Activated naive CD4-positive, alpha-beta T cell treated with anti-CD3 and anti-CD28 coated beads for 36 hours (primary cell): ENCODE data around the gene OLFM3. TPM values are rescaled to one million over a fixed set of nuclear protein-coding genes. Genes with fewer than 3 reads are reported as not detected.

Experiments used
- CTCF ChIA-PET: fragments of 350-600 bp; sonication (Branson Sonifier 250); formaldehyde crosslinking; loops from one replicate; lab custom pipeline; 2021; ENCODE audit warnings: antibody characterized with exemption; lab: Charles Lee
- DNase-seq: peaks from one replicate; pipeline ENCODE4 v3.0.0-alpha.2; 2020
- H3K27ac Mint-ChIP-seq: one replicate; pipeline ENCODE4 v1.8.0; 2021; ENCODE audit warnings: mild to moderate bottlenecking, mixed read lengths
- H3K27me3 Mint-ChIP-seq: one replicate; pipeline ENCODE4 v1.8.0; 2021; ENCODE audit warnings: low read depth, mixed read lengths
- H3K36me3 Mint-ChIP-seq: one replicate; pipeline ENCODE4 v1.8.0; 2021; ENCODE audit warnings: low read depth, mixed read lengths
- H3K4me1 Mint-ChIP-seq: one replicate; pipeline ENCODE4 v1.8.0; 2021; ENCODE audit warnings: low read depth, mixed read lengths
- H3K4me3 Mint-ChIP-seq: one replicate; pipeline ENCODE4 v1.8.0; 2021; ENCODE audit warnings: mild to moderate bottlenecking, moderate library complexity, mixed read lengths
- H3K9me3 Mint-ChIP-seq: one replicate; pipeline ENCODE4 v1.8.0; 2021; ENCODE audit warnings: mixed read lengths
- intact Hi-C: fragments of 100-400 bp; cut with micrococcal nuclease; formaldehyde crosslinking; loops from one replicate; pipeline ENCODE4 v1.15.1; 2023
- total RNA-seq, 2 experiments: library from RNA; stranded (reverse); gene quantifications; one replicate each; pipeline ENCODE4 v1.2.3, GENCODE V29; 2021

The OLFM3 gene
- total RNA-seq, 2 experiments from 2014 or later = not detected

DNA sequence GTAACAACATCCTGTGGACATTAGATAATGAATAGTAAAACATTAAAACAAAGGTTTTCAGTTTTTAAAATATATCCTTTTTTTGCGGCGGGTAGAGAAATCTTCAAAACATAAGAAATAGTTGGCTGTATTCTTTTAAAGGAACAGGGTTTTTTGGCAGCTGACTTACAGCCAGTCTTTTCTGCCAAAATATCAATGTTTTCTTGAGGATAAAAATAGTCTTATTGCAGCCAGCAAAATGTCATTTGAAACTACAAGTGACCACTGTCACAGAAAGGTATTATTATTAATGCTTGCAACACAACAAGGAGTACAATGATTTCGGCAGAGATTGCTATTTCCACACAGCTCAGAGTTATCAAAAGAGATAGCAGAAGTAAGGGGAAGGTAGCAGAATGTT is 21.4 kb downstream of the OLFM3 start:
- Mint-ChIP-seq H3K4me3 (no peak overlapping the region), H3K27me3 (no peaks in the 10 kb centered on the region), H3K9me3 (no peaks in the 10 kb centered on the region), H3K4me1 (no peaks in the 10 kb centered on the region), H3K27ac (no peak overlapping the region), H3K36me3 (no peaks in the 10 kb centered on the region)
- CTCF ChIA-PET = no interaction called here
- intact Hi-C loops = no loop called here
- no peak for DNase-seq

DNA sequence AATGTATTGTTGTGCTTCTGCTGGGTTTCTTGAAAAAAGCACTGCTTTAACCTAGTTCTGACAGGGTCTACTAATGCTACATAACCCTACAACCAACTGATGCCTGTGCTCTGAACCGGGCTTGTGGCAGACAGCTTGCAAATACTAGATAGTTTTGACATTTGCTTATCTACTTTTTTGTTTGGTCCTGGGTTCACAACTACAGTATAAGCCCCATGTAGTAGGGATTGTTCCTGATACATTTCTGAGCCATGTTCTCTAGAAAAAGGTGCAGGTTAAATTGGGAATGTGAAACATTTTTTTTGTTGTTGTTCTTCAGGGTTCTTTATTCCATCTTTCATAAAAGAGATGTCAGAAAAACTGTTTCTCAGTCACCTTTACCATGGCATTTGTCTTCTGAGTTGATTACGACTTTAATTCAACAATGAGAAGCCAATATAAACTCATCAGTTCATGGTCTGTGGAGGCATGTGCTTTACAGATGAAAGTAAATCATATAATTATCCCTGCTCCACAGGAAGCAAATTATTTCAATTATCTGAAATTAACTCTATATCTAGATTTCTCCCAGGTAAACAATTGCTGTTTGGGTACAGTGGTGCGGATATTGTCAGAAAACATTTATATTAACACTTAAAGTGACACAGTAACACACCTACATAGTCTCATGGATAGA is 22.0 kb downstream of the OLFM3 start:
- Mint-ChIP-seq H3K4me3 (no peak overlapping the region), H3K36me3 (no peaks in the 10 kb centered on the region), H3K27ac (no peak overlapping the region), H3K27me3 (no peaks in the 10 kb centered on the region), H3K4me1 (no peaks in the 10 kb centered on the region), H3K9me3 (no peaks in the 10 kb centered on the region)
- CTCF ChIA-PET = no interaction called here
- no peak for DNase-seq
- intact Hi-C loops = no loop called here

DNA sequence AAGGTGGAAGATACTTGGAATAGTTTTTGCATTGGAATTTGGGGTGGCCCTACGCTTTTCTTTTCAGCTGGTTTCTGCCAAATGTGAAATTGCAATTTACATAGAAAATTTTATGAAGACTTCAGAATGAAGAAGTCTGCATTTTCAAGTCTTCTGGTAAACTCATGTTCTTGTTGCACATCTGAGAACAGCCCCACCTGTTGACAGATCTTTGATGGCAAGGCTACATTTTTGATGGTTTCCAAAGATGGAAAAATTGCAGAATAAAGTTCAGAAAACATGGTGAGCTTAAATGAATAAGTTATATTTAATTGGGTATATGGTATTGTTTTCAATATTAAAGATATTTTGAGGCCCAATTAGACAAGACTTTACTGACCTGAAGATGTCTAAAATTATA is 25.4 kb downstream of the OLFM3 start:
- Mint-ChIP-seq H3K9me3 (peaks cover 1% of the 10 kb centered on the region), H3K4me1 (no peaks in the 10 kb centered on the region), H3K4me3 (no peak overlapping the region), H3K36me3 (no peaks in the 10 kb centered on the region), H3K27ac (no peak overlapping the region), H3K27me3 (no peaks in the 10 kb centered on the region)
- intact Hi-C loops = no loop called here
- CTCF ChIA-PET = no interaction called here
- DNase-seq = no peak

DNA sequence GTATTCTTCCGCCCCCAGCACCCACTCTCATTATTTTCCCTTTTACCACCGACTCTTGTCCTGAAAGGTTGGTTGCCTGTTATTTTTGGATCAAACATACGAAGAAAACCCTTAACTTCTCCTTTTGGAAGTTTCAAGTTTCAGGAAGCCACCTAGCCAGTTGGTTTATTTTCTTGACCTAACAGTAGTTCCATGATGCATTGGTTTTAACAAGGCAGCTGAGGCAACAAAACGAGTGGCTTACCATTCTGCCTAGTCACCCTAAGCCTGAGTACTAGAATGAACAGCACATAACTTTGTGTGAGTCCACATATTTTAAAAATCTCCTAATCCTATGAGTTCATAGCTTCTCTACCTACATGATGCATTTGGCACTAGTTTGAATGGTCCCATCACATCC is 28.9 kb downstream of the OLFM3 start:
- Mint-ChIP-seq H3K4me1 (no peaks in the 10 kb centered on the region), H3K9me3 (peaks cover 1% of the 10 kb centered on the region), H3K27ac (no peak overlapping the region), H3K27me3 (no peaks in the 10 kb centered on the region), H3K4me3 (no peak overlapping the region), H3K36me3 (no peaks in the 10 kb centered on the region)
- no peak for DNase-seq
- CTCF ChIA-PET = no interaction called here
- intact Hi-C loops = no loop called here

DNA sequence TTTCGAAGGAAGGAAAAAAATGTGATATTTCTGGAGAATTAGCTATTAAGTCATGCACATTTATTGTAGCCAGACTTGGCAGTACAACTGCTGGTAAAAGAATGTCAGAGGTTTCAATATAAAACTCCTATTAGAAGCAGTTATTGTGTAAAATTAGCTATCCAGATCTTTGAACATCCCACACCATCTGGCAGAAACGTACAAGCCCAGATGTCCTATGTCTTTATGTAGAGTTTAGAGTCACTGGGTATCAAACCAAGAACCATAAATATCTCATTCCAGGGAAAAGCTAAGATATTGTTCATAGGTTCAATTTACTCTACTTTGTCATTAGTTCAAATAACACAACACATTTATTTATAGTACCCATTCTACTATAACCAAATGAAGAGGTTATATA is 31.4 kb downstream of the OLFM3 start:
- no peaks in the 10 kb centered on the region for H3K4me1 Mint-ChIP-seq
- no peak overlapping the region for H3K27ac Mint-ChIP-seq
- CTCF ChIA-PET = no interaction called here
- peaks cover 1% of the 10 kb centered on the region for H3K9me3 Mint-ChIP-seq
- intact Hi-C loops = no loop called here
- no peak overlapping the region for H3K4me3 Mint-ChIP-seq
- no peaks in the 10 kb centered on the region for H3K27me3 Mint-ChIP-seq
- H3K36me3 Mint-ChIP-seq = no peaks in the 10 kb centered on the region
- DNase-seq = no peak

DNA sequence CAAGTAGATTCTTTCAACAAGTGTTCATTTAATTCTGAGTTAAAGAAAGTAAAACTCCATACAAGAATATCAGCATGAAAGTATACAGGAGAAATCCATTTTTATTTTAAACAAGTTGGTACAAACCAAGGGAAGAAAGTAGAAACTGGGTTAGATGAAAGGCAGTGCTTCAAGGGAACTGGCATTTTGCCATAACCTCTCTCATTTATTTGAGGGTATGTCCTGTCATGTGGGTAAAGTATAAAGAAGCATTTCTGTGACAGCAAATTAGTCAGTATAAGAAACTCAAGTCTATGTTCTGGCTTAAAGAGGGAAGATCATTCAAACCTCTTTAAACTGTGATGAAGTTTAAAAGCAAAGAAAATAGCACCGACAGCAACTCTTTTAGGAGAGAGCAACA is 32.0 kb downstream of the OLFM3 start:
- intact Hi-C loops = no loop called here
- Mint-ChIP-seq H3K4me1 (no peaks in the 10 kb centered on the region), H3K27ac (no peak overlapping the region), H3K36me3 (no peaks in the 10 kb centered on the region), H3K27me3 (no peaks in the 10 kb centered on the region), H3K4me3 (no peak overlapping the region), H3K9me3 (peaks cover 1% of the 10 kb centered on the region)
- DNase-seq = no peak
- CTCF ChIA-PET = no interaction called here

DNA sequence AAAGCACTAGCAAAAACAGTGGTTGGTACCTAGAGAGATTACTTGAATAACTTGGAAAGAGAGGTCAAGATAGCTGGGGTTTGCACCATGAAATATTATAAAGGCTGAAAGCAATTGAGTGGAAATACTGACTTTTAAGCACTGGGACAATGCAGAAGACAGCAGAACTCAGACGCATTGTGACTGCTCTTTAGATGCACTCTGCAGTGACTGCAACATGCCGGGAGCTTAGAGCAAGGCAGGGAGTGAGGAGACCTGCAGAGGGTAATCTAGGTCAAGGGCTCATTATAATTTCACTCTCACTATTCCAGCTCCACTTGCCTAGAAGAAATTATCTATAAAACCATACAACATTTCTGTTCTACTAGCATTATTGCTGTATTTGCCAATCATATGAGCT is 36.6 kb downstream of the OLFM3 start:
- H3K4me3 Mint-ChIP-seq = no peak overlapping the region
- H3K36me3 Mint-ChIP-seq = no peaks in the 10 kb centered on the region
- no peak for DNase-seq
- CTCF ChIA-PET = no interaction called here
- no peaks in the 10 kb centered on the region for H3K9me3 Mint-ChIP-seq
- intact Hi-C loops = no loop called here
- H3K27me3 Mint-ChIP-seq = peaks cover 2% of the 10 kb centered on the region
- H3K4me1 Mint-ChIP-seq = no peaks in the 10 kb centered on the region
- no peak overlapping the region for H3K27ac Mint-ChIP-seq

DNA sequence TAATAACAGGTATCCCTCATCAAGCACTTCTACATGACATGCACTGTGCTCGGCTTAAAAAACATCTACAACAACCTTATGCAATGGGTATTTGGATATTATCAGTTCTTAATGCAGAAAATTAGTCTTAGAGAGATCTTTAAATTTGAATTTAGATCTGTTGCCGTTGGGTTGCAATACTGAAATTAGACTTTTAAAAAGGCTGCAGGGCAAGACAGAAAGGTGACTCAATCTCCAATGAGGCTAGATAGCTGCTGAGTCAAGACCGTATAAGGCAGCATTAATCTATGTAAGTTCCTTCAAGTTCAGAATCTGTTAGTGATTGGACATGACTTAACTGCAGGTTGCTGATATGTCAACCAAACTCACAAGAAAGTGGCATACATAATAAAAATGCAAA is 37.3 kb downstream of the OLFM3 start:
- Mint-ChIP-seq H3K36me3 (no peaks in the 10 kb centered on the region), H3K4me3 (no peak overlapping the region), H3K27me3 (peaks cover 2% of the 10 kb centered on the region), H3K4me1 (no peaks in the 10 kb centered on the region), H3K9me3 (no peaks in the 10 kb centered on the region), H3K27ac (no peak overlapping the region)
- CTCF ChIA-PET = no interaction called here
- intact Hi-C loops = no loop called here
- no peak for DNase-seq

DNA sequence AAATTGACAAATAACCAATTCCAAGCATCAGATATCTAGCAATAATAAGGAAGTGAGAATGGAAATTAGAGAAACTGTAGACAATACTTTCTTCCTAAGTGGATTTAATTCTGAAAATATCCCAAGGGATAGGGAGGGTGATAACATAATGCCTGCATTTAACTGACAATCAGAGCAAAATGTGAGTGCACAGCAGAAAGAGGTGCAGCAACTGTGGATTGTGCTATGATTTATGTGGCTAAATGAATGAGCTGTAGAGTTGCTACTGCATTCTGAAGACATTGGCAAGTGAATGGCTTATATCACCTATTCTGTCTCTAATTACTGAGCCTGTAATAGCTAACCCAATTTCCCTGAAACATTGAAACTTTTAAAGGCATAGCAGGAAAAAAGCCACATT is 39.0 kb downstream of the OLFM3 start:
- intact Hi-C loops = no loop called here
- Mint-ChIP-seq H3K36me3 (no peaks in the 10 kb centered on the region), H3K27ac (no peak overlapping the region), H3K4me1 (no peaks in the 10 kb centered on the region), H3K9me3 (no peaks in the 10 kb centered on the region), H3K4me3 (no peak overlapping the region), H3K27me3 (peaks cover 2% of the 10 kb centered on the region)
- CTCF ChIA-PET = no interaction called here
- no peak for DNase-seq

DNA sequence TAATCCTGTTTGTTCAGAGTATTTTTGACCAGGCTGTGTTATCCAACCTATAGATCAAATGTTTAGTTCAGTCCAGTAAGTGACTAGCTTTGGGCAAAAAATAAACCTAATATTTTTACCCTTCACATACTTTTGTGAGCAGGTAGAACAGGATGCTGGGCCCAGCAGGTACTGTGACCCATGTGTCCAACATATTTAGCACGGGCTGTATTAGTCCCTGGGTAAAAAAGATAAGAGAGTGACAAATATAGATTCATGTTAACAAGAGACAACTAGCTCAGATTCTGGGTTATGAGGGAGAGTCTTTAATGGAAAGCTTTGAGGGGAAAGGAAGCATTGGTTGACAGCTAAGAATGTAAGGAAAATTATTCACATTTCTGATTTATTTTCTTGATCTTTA is 43.1 kb downstream of the OLFM3 start:
- Mint-ChIP-seq H3K27me3 (no peaks in the 10 kb centered on the region), H3K9me3 (peaks cover 1% of the 10 kb centered on the region), H3K4me1 (no peaks in the 10 kb centered on the region), H3K4me3 (no peak overlapping the region), H3K36me3 (no peaks in the 10 kb centered on the region), H3K27ac (no peak overlapping the region)
- intact Hi-C loops = no loop called here
- CTCF ChIA-PET = no interaction called here
- DNase-seq = no peak

DNA sequence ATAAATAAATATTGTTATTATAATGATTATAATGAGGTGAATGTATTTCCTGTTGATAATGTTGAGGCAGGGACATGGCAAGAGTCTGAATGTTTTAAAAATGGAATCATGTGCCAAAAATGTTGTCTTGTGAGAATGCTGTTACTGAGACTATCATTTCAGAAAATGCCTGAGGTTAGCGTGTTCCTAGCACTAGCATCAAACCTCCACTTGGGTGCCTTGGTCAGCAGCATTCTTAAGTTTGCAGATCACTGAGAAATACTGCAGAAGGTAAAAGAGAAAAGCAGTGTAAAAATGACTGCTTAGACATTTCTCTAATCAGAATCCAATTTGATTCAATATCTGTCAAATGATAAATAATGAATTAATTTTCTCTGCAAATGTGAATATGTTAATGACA is 50.8 kb downstream of the OLFM3 start:
- Mint-ChIP-seq H3K9me3 (peaks cover 1% of the 10 kb centered on the region), H3K27ac (no peak overlapping the region), H3K36me3 (no peaks in the 10 kb centered on the region), H3K27me3 (no peaks in the 10 kb centered on the region), H3K4me3 (no peak overlapping the region), H3K4me1 (no peaks in the 10 kb centered on the region)
- DNase-seq = no peak
- intact Hi-C loops = no loop called here
- CTCF ChIA-PET = no interaction called here

DNA sequence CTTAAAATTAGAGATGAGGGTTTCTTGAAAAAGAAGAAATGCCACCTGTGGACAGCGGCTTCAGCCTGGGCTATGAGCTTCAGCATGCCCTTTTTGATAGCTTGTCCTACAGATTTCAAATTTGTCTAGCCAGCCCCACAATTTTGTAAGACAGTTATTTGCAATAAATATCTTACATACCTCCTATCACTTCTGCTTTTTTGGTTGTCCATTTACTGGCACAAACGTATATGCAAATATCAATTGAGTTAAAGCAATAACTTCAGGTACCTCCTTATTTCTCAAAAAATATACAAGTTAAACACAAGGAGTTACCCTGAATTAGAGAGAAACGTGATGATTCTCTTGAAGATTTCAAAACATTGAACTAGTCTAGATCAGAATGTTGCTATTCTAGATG is 53.5 kb downstream of the OLFM3 start:
- intact Hi-C loops = no loop called here
- no peak for DNase-seq
- H3K27me3 Mint-ChIP-seq = no peaks in the 10 kb centered on the region
- no peaks in the 10 kb centered on the region for H3K36me3 Mint-ChIP-seq
- H3K27ac Mint-ChIP-seq = no peak overlapping the region
- no peaks in the 10 kb centered on the region for H3K9me3 Mint-ChIP-seq
- H3K4me3 Mint-ChIP-seq = no peak overlapping the region
- no peaks in the 10 kb centered on the region for H3K4me1 Mint-ChIP-seq
- CTCF ChIA-PET = no interaction called here

DNA sequence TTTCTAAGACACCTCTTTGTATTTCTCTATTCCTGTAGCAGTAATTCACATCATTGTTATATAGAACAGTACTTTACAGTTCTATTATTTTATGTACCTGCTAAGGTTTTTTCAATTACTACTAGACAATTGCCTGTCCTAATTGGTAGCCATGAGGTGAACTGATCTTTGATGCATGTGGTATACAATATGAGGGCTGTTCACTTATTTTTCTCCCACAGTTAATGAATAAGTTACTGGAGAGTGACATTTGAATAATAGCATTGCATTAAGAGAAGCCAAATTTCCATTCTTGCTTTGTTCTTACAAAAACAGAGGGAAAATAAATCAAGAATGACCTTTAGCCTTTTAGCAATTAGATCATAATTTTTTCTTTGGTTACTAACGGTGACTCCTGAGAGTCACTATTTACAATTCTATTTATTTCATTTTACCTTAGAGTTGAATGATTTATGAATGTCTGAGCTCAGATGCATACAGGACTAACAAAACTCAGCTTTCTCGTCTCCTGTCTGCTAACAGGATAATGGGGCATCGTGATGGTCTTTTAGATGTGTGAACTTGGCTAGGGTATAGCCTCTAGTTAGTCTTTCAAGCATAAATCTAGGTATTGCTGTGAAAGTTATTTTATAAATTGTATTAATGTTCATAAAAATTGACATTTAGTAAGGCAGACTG is 54.1 kb downstream of the OLFM3 start:
- intact Hi-C loops = no loop called here
- no peaks in the 10 kb centered on the region for H3K9me3 Mint-ChIP-seq
- H3K27me3 Mint-ChIP-seq = no peaks in the 10 kb centered on the region
- DNase-seq = no peak
- CTCF ChIA-PET = no interaction called here
- no peak overlapping the region for H3K27ac Mint-ChIP-seq
- no peaks in the 10 kb centered on the region for H3K36me3 Mint-ChIP-seq
- no peak overlapping the region for H3K4me3 Mint-ChIP-seq
- no peaks in the 10 kb centered on the region for H3K4me1 Mint-ChIP-seq
